H1 (cell line): ENCODE measurements around the gene APBA3. TPM values are rescaled to one million over a fixed set of nuclear protein-coding genes. Genes with fewer than 3 reads are reported as not detected.

Source experiments
- CTCF ChIA-PET: fragments of 300-600 bp; sonication (Branson Sonifier 250); formaldehyde crosslinking; loops from one replicate; lab custom pipeline; 2021; ENCODE audit not compliant: partially characterized antibody; lab: Charles Lee
- POLR2A ChIA-PET: fragments of 300-600 bp; sonication (Branson Sonifier 250); formaldehyde crosslinking; loops from one replicate; lab custom pipeline; 2021; ENCODE audit warnings: inconsistent platforms; ENCODE audit not compliant: partially characterized antibody; lab: Charles Lee
- DNase-seq, 2 experiments: peaks; one replicate each; pipeline versions ENCODE4 v3.0.0 to v3.0.0-alpha.2; 2010 to 2022; ENCODE audit warnings: low spot score in 2 of 2, low read depth in 1 of 2, mixed read lengths in 1 of 2
- FAIRE-seq: peaks from 2 replicates; lab custom pipeline; 2011; peaks lifted over from hg19 to GRCh38; lab: Jason Lieb, UNC
- H2AFZ ChIP-seq: 2 replicates; pipeline ENCODE4 v1.8.1; 2012; ENCODE audit warnings: low read length, inconsistent platforms
- H2AK5ac ChIP-seq: 2 replicates; pipeline ENCODE4 v1.6.1; 2013; ENCODE audit warnings: low read depth, low read length
- H2BK120ac ChIP-seq: replicated peaks from 2 replicates; pipeline ENCODE3; 2013; ENCODE audit warnings: low read depth, low read length, inconsistent platforms
- H2BK12ac ChIP-seq: 2 replicates; pipeline ENCODE4 v1.6.1; 2013; ENCODE audit warnings: low read depth, low read length
- H2BK15ac ChIP-seq: 2 replicates; pipeline ENCODE4 v1.6.1; 2013; ENCODE audit warnings: low read length
- H2BK20ac ChIP-seq: 2 replicates; pipeline ENCODE4 v1.6.1; 2013; ENCODE audit warnings: low read length
- H2BK5ac ChIP-seq: 2 replicates; pipeline ENCODE4 v1.6.1; 2013; ENCODE audit warnings: low read depth, low read length
- H3K14ac ChIP-seq: 2 replicates; pipeline ENCODE4 v1.6.1; 2013; ENCODE audit warnings: inconsistent platforms; ENCODE audit not compliant: insufficient read length
- H3K18ac ChIP-seq: 2 replicates; pipeline ENCODE4 v1.6.1; 2013; ENCODE audit warnings: low read length; ENCODE audit errors: extremely low read depth
- H3K23ac ChIP-seq: 2 replicates; pipeline ENCODE4 v1.6.1; 2013; ENCODE audit warnings: inconsistent platforms; ENCODE audit not compliant: insufficient read length
- H3K23me2 ChIP-seq: 2 replicates; pipeline ENCODE4 v1.6.1; 2013; ENCODE audit warnings: low read depth, low read length
- H3K27ac ChIP-seq: 2 replicates; pipeline ENCODE4 v1.6.1; 2011; ENCODE audit warnings: low read depth, low read length, inconsistent platforms
- H3K27me3 ChIP-seq, 4 experiments: replicated peaks in 1 of 4; 1 replicate in 1 of 4; 2 replicates in 3 of 4; pipeline versions ENCODE4 v1.6.1 to v1.8.1; 2011 to 2013; ENCODE audit warnings: low read length in 3 of 4, mild to moderate bottlenecking in 3 of 4, inconsistent platforms in 2 of 4, mixed read lengths in 2 of 4, moderate library complexity in 1 of 4; ENCODE audit not compliant: control insufficient read depth in 3 of 4, insufficient read depth in 3 of 4; ENCODE audit errors: extremely low read depth in 1 of 4
- H3K36me3 ChIP-seq, 4 experiments: 2 replicates each; pipeline versions ENCODE4 v1.6.1 to v1.8.1; 2011 to 2013; ENCODE audit warnings: mild to moderate bottlenecking in 4 of 4, low read length in 3 of 4, moderate library complexity in 2 of 4, control low read depth in 1 of 4, inconsistent platforms in 1 of 4; ENCODE audit not compliant: insufficient read depth in 4 of 4, control insufficient read depth in 2 of 4
- H3K4ac ChIP-seq: replicated peaks from 2 replicates; pipeline ENCODE3; 2013; ENCODE audit warnings: low read length, low read depth, mixed read lengths, inconsistent platforms; ENCODE audit not compliant: insufficient read length
- H3K4me1 ChIP-seq, 4 experiments: replicated peaks in 1 of 4; 1 replicate in 1 of 4; 2 replicates in 3 of 4; pipeline versions ENCODE4 v1.6.1 to v1.8.1; 2011 to 2013; ENCODE audit warnings: low read length in 3 of 4, inconsistent platforms in 2 of 4, mixed read lengths in 1 of 4; ENCODE audit not compliant: insufficient read depth in 4 of 4, control insufficient read depth in 3 of 4
- H3K4me2 ChIP-seq, 2 experiments: 2 replicates each; pipeline versions ENCODE4 v1.6.1 to v1.8.1; 2011 to 2013; ENCODE audit warnings: low read depth in 2 of 2, low read length in 2 of 2, control low read depth in 1 of 2, inconsistent platforms in 1 of 2, mild to moderate bottlenecking in 1 of 2; ENCODE audit not compliant: insufficient read depth in 1 of 2
- H3K4me3 ChIP-seq, 4 experiments: fragments of 200-600, 300-600 bp in 1 of 4; sonication (generic), shearing (Covaris generic), sonication (Bioruptor Twin) in 1 of 4; 2 replicates each; pipeline versions ENCODE4 v1.5.1 to v1.8.1; 2011 to 2016; ENCODE audit warnings: low read length in 4 of 4, low read depth in 3 of 4, control low read depth in 2 of 4, inconsistent platforms in 2 of 4, mild to moderate bottlenecking in 2 of 4, mixed read lengths in 1 of 4, moderate library complexity in 1 of 4; ENCODE audit not compliant: insufficient read depth in 2 of 4; ENCODE audit errors: extremely low read depth in 1 of 4
- H3K56ac ChIP-seq: replicated peaks from 2 replicates; pipeline ENCODE3; 2013; ENCODE audit warnings: low read depth, mild to moderate bottlenecking, mixed read lengths, low read length, inconsistent platforms; ENCODE audit not compliant: insufficient read length
- H3K79me1 ChIP-seq: 2 replicates; pipeline ENCODE4 v1.6.1; 2013; ENCODE audit warnings: low read depth, low read length, control low read depth
- H3K79me2 ChIP-seq, 2 experiments: 2 replicates each; pipeline versions ENCODE4 v1.6.1 to v1.8.1; 2012 to 2013; ENCODE audit warnings: low read length in 2 of 2, mild to moderate bottlenecking in 2 of 2, inconsistent platforms in 1 of 2; ENCODE audit not compliant: insufficient read depth in 2 of 2, control insufficient read depth in 1 of 2
- H3K9ac ChIP-seq, 4 experiments: replicated peaks in 1 of 4; 1 replicate in 1 of 4; 2 replicates in 3 of 4; pipeline versions ENCODE4 v1.6.1 to v1.8.1; 2011 to 2013; ENCODE audit warnings: low read depth in 3 of 4, low read length in 3 of 4, control low read depth in 2 of 4, mild to moderate bottlenecking in 2 of 4, moderate library complexity in 2 of 4, inconsistent platforms in 1 of 4; ENCODE audit errors: extremely low read depth in 1 of 4
- H3K9me3 ChIP-seq, 2 experiments: 2 replicates each; pipeline versions ENCODE4 v1.6.1 to v1.8.1; 2012 to 2013; ENCODE audit warnings: mild to moderate bottlenecking in 2 of 2, moderate library complexity in 2 of 2, control low read depth in 1 of 2, inconsistent platforms in 1 of 2, low read depth in 1 of 2, low read length in 1 of 2, mixed read lengths in 1 of 2; ENCODE audit not compliant: insufficient read depth in 2 of 2
- H4K20me1 ChIP-seq, 2 experiments: replicated peaks in 1 of 2; 2 replicates each; pipeline versions ENCODE3 to v1.8.1; 2011 to 2013; ENCODE audit warnings: inconsistent platforms in 2 of 2, low read length in 2 of 2, mild to moderate bottlenecking in 1 of 2; ENCODE audit not compliant: insufficient read depth in 2 of 2, control insufficient read depth in 1 of 2
- H4K5ac ChIP-seq: 2 replicates; pipeline ENCODE4 v1.6.1; 2013; ENCODE audit warnings: low read length, low read depth, mixed read lengths, inconsistent platforms; ENCODE audit not compliant: insufficient read length
- H4K8ac ChIP-seq: 2 replicates; pipeline ENCODE4 v1.8.0; 2013; ENCODE audit warnings: mild to moderate bottlenecking, moderate library complexity, low read length, inconsistent platforms; ENCODE audit not compliant: insufficient read depth; ENCODE audit errors: extremely low read depth
- H4K91ac ChIP-seq: replicated peaks from 2 replicates; pipeline ENCODE3; 2013; ENCODE audit warnings: low read length, mixed read lengths, inconsistent platforms; ENCODE audit not compliant: insufficient read length
- GTF2F1 ChIP-seq: IDR thresholded peaks from 2 replicates; pipeline ENCODE4 v1.6.1; 2012; ENCODE audit warnings: low read depth, low read length, improper control_type of control experiment, borderline replicate concordance
- HDAC6 ChIP-seq: IDR thresholded peaks from one replicate; pipeline ENCODE4 v1.7.1; 2012; ENCODE audit warnings: low read depth, mild to moderate bottlenecking, inconsistent platforms, low read length, moderate library complexity
- KDM5A ChIP-seq: fragments of 200-600 bp; IDR thresholded peaks from 2 replicates; pipeline ENCODE4 v1.7.1; 2012; ENCODE audit warnings: mild to moderate bottlenecking, low read length, inconsistent platforms, mixed read lengths
- RAD21 ChIP-seq, 2 experiments: IDR thresholded peaks in 1 of 2; conservative IDR thresholded peaks in 1 of 2; 2 replicates each; pipeline ENCODE4 v1.6.1; 2011; ENCODE audit warnings: low read depth in 2 of 2, low read length in 2 of 2, improper control_type of control experiment in 1 of 2, inconsistent platforms in 1 of 2, mild to moderate bottlenecking in 1 of 2, moderate library complexity in 1 of 2
- RFX5 ChIP-seq: IDR thresholded peaks from 2 replicates; pipeline ENCODE4 v1.6.1; 2011; ENCODE audit warnings: low read depth, low read length, improper control_type of control experiment, borderline replicate concordance
- SP4 ChIP-seq: IDR thresholded peaks from 2 replicates; pipeline ENCODE4 v1.6.1; 2012; ENCODE audit warnings: low read length, inconsistent platforms
- SUZ12 ChIP-seq: fragments of 200-600 bp; sonication (generic); IDR thresholded peaks from 2 replicates; pipeline ENCODE4 v1.6.1; 2012; ENCODE audit warnings: mild to moderate bottlenecking, inconsistent platforms, low read length, moderate library complexity, mixed read lengths
- TEAD4 ChIP-seq: IDR thresholded peaks from 2 replicates; pipeline ENCODE4 v1.6.1; 2012; ENCODE audit warnings: low read depth, low read length, inconsistent platforms, mixed read lengths
- WGBS, 2 experiments: shearing (Covaris generic) in 1 of 2; methylation state at CpG; one replicate each; pipeline versions ENCODE4 v1.1.6 to v1.1.7; 2013 to 2015; ENCODE audit warnings: low lambda C conversion rate in 2 of 2, mixed read lengths in 2 of 2, inconsistent platforms in 1 of 2, low coverage in 1 of 2, missing lambda C conversion rate in 1 of 2; ENCODE audit not compliant: insufficient replicate concordance in 2 of 2, insufficient coverage in 1 of 2, insufficient read length in 1 of 2; ENCODE audit errors: extremely low coverage in 1 of 2, missing lambda C conversion rate in 1 of 2; 5-methylcytosine and 5-hydroxymethylcytosine counted together
- polyA plus RNA-seq, 7 experiments: library from polyadenylated mRNA; depleted of rRNA in 3 of 7; stranded (reverse) in 5 of 7; unstranded in 2 of 7; fragments of >200 nt in 5 of 7; fragments of 200-250 nt in 2 of 7; gene quantifications; 1 replicate in 5 of 7; 2 replicates in 1 of 7; 4 replicates in 1 of 7; pipeline versions ENCODE4 v1.2.1 to v1.2.3, GENCODE V29; 2011 to 2013; ENCODE audit warnings: missing spikeins in 2 of 7, mixed read lengths in 2 of 7
- total RNA-seq: library from RNA; stranded (reverse); fragmentation: NEBNext Ultra II Directional; extraction: Animal tissue kit (Norgen Biotek cat#: 25700); gene quantifications from 2 replicates; pipeline ENCODE4 v1.2.1, GENCODE V29; 2021

Gene APBA3
- total and polyA plus RNA-seq, 2 of the 8 experiments (the other 6 are each of a cell fraction or from before 2014, with no cell fraction given): 21.4 to 36.9 TPM

DNA sequence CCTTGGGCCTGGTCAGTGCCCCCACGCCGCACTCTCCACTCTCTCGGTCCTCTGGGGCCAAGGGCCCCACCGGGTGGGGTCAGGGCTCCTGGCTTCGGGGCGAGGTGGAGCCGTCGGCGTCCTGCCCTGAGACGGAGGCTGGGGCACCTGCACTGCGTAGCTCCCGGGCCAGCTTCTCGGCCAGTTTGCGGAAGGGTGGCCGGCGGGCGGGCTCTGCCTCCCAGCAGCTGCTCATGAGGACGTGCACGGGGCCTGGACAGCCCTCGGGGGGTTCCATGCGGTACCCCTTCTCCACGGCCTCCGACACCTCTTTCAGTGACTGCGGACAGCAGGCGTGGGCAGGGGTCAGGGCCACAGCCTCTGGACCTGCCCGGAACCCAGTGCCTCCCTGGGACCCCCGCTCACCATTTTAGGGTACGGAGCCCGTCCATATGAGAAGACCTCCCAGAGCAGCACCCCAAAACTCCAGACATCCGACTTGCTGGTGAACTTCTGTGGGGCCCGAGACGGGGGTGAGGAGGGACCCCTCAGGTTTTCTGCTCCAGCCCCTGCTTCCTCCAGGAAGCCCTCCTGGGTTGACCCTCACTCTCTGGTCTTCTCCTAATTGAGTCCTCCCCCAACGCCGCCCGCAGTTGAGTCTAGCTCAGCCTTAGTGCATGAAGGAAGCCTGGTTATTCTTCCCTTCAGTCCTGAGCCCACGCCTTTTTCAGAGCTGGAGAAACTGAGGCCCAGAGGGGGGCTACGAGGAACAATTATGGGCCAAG is 16.8 kb upstream of the APBA3 start:
- Histone ChIP-seq H2AFZ (no peak overlapping the region), H3K9ac (no peak overlapping the region), H3K9me3 (peaks cover 17 to 22% of the 10 kb centered on the region in 2 experiments), H4K91ac (no peak overlapping the region), H3K4me1 (no peaks in the 10 kb centered on the region), H4K5ac (no peak overlapping the region), H3K4me3 (no peak overlapping the region), H4K20me1 (peaks cover 0 to 3% of the 10 kb centered on the region in 2 experiments), H2BK5ac (no peak overlapping the region), H3K56ac (no peak overlapping the region), H3K23me2 (peaks cover 6% of the 10 kb centered on the region; the same call in 1 of the 2 replicates), H3K79me1 (no peaks in the 10 kb centered on the region), H3K4ac (no peak overlapping the region), H3K14ac (no peak overlapping the region), H4K8ac (no peak overlapping the region), H3K23ac (no peak overlapping the region), H2BK15ac (no peak overlapping the region), H3K36me3 (peaks cover 0 to 14% (median 3%) of the 10 kb centered on the region in 4 experiments; a peak in 2 of 8 replicates), H3K18ac (no peak overlapping the region), H3K4me2 (no peak overlapping the region), H3K27ac (no peak overlapping the region), H2BK12ac (no peak overlapping the region), H3K79me2 (no peaks in the 10 kb centered on the region), H2BK20ac (no peak overlapping the region), H2BK120ac (no peak overlapping the region), H2AK5ac (no peak overlapping the region), H3K27me3 (no peaks in the 10 kb centered on the region)
- TF ChIP-seq GTF2F1 (no peak), KDM5A (no peak), RFX5 (no peak), SP4 (no peak), HDAC6 (no peak), TEAD4 (no peak), RAD21 (IDR thresholded peaks at IDR 0.05 in 1 of 2, conservative IDR thresholded peaks at IDR 0.05 in 1 of 2; ENCODE audit: low read depth in 2 of 2, low read length in 2 of 2) (no peak), SUZ12 (no peak)
- 96% methylated on average over 29 of the region's 37 CpGs; no CpG with 5 or more reads in 1 of the 2 experiments for WGBS, 2 experiments
- DNase-seq: no peak
- CTCF ChIA-PET: interaction anchor here (2.0 kb wide), 1 partner anchor 44 kb away, joined by 9 read pairs; no protein-coding TSS in a partner anchor
- no peak for FAIRE-seq
- POLR2A ChIA-PET: interaction anchor here (1.2 to 2.3 kb wide), 3 partner anchors 9 to 204 kb away, joined by 4 to 7 read pairs (median 5); no protein-coding TSS in a partner anchor
